Endothelial cell of umbilical vein (primary cell): ENCODE measurements around the gene KRABD2.

Source experiments
- BruUV-seq: library from RNA; stranded (reverse); fragments of 400-500 nt; replicated peaks from 2 replicates; lab custom pipeline; 2021; lab: Mats Ljungman, UMichigan
- CTCF ChIA-PET: fragments of 300-600, 350-600 bp; sonication (Branson Sonifier 250); formaldehyde crosslinking; loops from one replicate; lab custom pipeline; 2021; ENCODE audit warnings: antibody characterized with exemption, inconsistent platforms; lab: Charles Lee
- POLR2A ChIA-PET: fragments of 300-600, 350-600 bp; sonication (Branson Sonifier 250); formaldehyde crosslinking; loops from one replicate; lab custom pipeline; 2021; ENCODE audit warnings: antibody characterized with exemption, inconsistent platforms; lab: Charles Lee
- DNase-seq: peaks from one replicate; pipeline ENCODE4 v3.0.0-alpha.2; 2011; ENCODE audit warnings: low read depth, low spot score
- FAIRE-seq: peaks from 2 replicates; lab custom pipeline; 2011; peaks lifted over from hg19 to GRCh38; lab: Jason Lieb, UNC
- H2AFZ ChIP-seq: 2 replicates; pipeline ENCODE4 v1.6.0; 2012; ENCODE audit warnings: low read depth, low read length, control low read depth, inconsistent platforms
- H3K27ac ChIP-seq: 2 replicates; pipeline ENCODE4 v1.5.1; 2011; ENCODE audit warnings: low read depth, mild to moderate bottlenecking, control low read depth, low read length, moderate library complexity; ENCODE audit not compliant: insufficient read depth
- H3K27me3 ChIP-seq, 2 experiments: 2 replicates each; pipeline versions ENCODE4 v1.6.0 to v1.6.1; 2011; ENCODE audit warnings: low read length in 2 of 2, mixed read lengths in 1 of 2; ENCODE audit not compliant: control insufficient read depth in 2 of 2, insufficient read depth in 2 of 2
- H3K36me3 ChIP-seq, 2 experiments: 2 replicates in 1 of 2; 3 replicates in 1 of 2; pipeline ENCODE4 v1.5.1; 2011; ENCODE audit warnings: low read length in 2 of 2, mild to moderate bottlenecking in 1 of 2, moderate library complexity in 1 of 2; ENCODE audit not compliant: control insufficient read depth in 2 of 2, insufficient read depth in 2 of 2; ENCODE audit errors: extremely low read depth in 1 of 2
- H3K4me1 ChIP-seq: 3 replicates; pipeline ENCODE4 v1.5.1; 2011; ENCODE audit warnings: mild to moderate bottlenecking, low read length; ENCODE audit not compliant: control insufficient read depth, insufficient read depth; ENCODE audit errors: extremely low read depth
- H3K4me2 ChIP-seq: 2 replicates; pipeline ENCODE4 v1.6.1; 2011; ENCODE audit warnings: low read length, control low read depth, mixed read lengths; ENCODE audit not compliant: insufficient read depth
- H3K4me3 ChIP-seq, 3 experiments: fragments of 200-600 bp in 1 of 3; sonication (generic), shearing (Covaris generic) in 1 of 3; replicated peaks in 1 of 3; 2 replicates each; pipeline ENCODE4 v1.5.1; 2011 to 2016; ENCODE audit warnings: control low read depth in 3 of 3, low read length in 3 of 3, mild to moderate bottlenecking in 2 of 3, inconsistent platforms in 1 of 3, low read depth in 1 of 3, moderate library complexity in 1 of 3; ENCODE audit not compliant: insufficient read depth in 1 of 3
- H3K79me2 ChIP-seq: 2 replicates; pipeline ENCODE4 v1.6.0; 2012; ENCODE audit warnings: low read length, inconsistent platforms; ENCODE audit not compliant: control insufficient read depth, insufficient read depth
- H3K9ac ChIP-seq: replicated peaks from 2 replicates; pipeline ENCODE3; 2011; ENCODE audit warnings: low read length, control low read depth; ENCODE audit not compliant: insufficient read depth; ENCODE audit errors: extremely low read depth
- H3K9me1 ChIP-seq: replicated peaks from 3 replicates; pipeline ENCODE4 v1.6.0; 2011; ENCODE audit warnings: mild to moderate bottlenecking, low read length; ENCODE audit not compliant: control insufficient read depth, insufficient read depth; ENCODE audit errors: extremely low read depth
- H3K9me3 ChIP-seq: replicated peaks from 2 replicates; pipeline ENCODE4 v1.5.1; 2012; ENCODE audit warnings: low read length, inconsistent platforms; ENCODE audit not compliant: control insufficient read depth, insufficient read depth
- H4K20me1 ChIP-seq: replicated peaks from 2 replicates; pipeline ENCODE3; 2011; ENCODE audit warnings: mild to moderate bottlenecking, low read length; ENCODE audit not compliant: control insufficient read depth, insufficient read depth; ENCODE audit errors: extremely low read depth
- CTCF ChIP-seq, 2 donors: IDR thresholded peaks; 1 replicate in 1 of 2; 2 replicates in 1 of 2; pipeline ENCODE4 v1.5.1; 2011; ENCODE audit warnings: low read length in 2 of 2, mild to moderate bottlenecking in 2 of 2, moderate library complexity in 2 of 2, control low read depth in 1 of 2, inconsistent platforms in 1 of 2, low read depth in 1 of 2; ENCODE audit not compliant: insufficient read depth in 1 of 2; ENCODE audit errors: extremely low read depth in 1 of 2
- EZH2 ChIP-seq: IDR thresholded peaks from 2 replicates; pipeline ENCODE4 v1.6.1; 2012; ENCODE audit warnings: borderline replicate concordance, low read depth, mild to moderate bottlenecking, moderate library complexity, low read length, inconsistent platforms; ENCODE audit not compliant: severe bottlenecking
- FOS ChIP-seq: IDR thresholded peaks from 2 replicates; pipeline ENCODE4 v1.6.1; 2011; ENCODE audit warnings: mild to moderate bottlenecking, low read length, moderate library complexity, borderline replicate concordance; ENCODE audit not compliant: insufficient read depth
- GATA2 ChIP-seq: IDR thresholded peaks from 2 replicates; pipeline ENCODE4 v1.7.0; 2011; ENCODE audit warnings: low read depth, mild to moderate bottlenecking, moderate library complexity, mixed read lengths, low read length; ENCODE audit not compliant: insufficient read length, insufficient read depth
- JUN ChIP-seq: IDR thresholded peaks from 2 replicates; pipeline ENCODE4 v1.6.1; 2011; ENCODE audit warnings: borderline replicate concordance, low read depth; ENCODE audit not compliant: insufficient read length, insufficient read depth
- MAX ChIP-seq: IDR thresholded peaks from 2 replicates; pipeline ENCODE4 v1.6.1; 2011; ENCODE audit not compliant: insufficient read depth, insufficient read length
- MYC ChIP-seq: IDR thresholded peaks from one replicate; pipeline ENCODE4 v1.6.1; 2011; ENCODE audit warnings: mild to moderate bottlenecking, low read depth, low read length
- POLR2A ChIP-seq: IDR thresholded peaks from 2 replicates; pipeline ENCODE4 v1.6.1; 2012; ENCODE audit warnings: low read depth, mild to moderate bottlenecking, control low read depth, low read length
- POLR2AphosphoS5 ChIP-seq: IDR thresholded peaks from 2 replicates; pipeline ENCODE4 v1.6.1; 2012; ENCODE audit warnings: low read depth, mild to moderate bottlenecking, control low read depth, low read length, moderate library complexity; ENCODE audit not compliant: insufficient read depth
- dilution Hi-C: fragments of 300-500 bp; cut with MboI; formaldehyde crosslinking; loops from one replicate; pipeline ENCODE4 v1.15.0; 2019; ENCODE audit warnings: low sequenced_read_pairs; ENCODE audit not compliant: extremely low pct_ligation_motif_present
- intact Hi-C: fragments of 100-400 bp; cut with micrococcal nuclease; formaldehyde crosslinking; loops from one replicate; pipeline ENCODE4 v1.10.0; 2022

Gene KRABD2

GRCh38 chr17:8332688-8333087 is 43.8 kb downstream of the KRABD2 start:
- H4K20me1 ChIP-seq = no peaks in the 10 kb centered on the region
- no peaks in the 10 kb centered on the region for H3K9me1 ChIP-seq
- no peak for FAIRE-seq

More at GRCh38 chr17:8332688-8333087, 43.8 kb downstream of the KRABD2 start:
- Histone ChIP-seq H3K36me3 (no peaks in the 10 kb centered on the region), H3K79me2 (no peaks in the 10 kb centered on the region), H3K27ac (no peak overlapping the region), H2AFZ (no peak overlapping the region), H3K27me3 (peaks cover 0 to 1% of the 10 kb centered on the region in 2 experiments), H3K4me3 (no peak overlapping the region), H3K4me2 (no peak overlapping the region), H3K9ac (no peak overlapping the region), H3K9me3 (no peaks in the 10 kb centered on the region), H3K4me1 (no peaks in the 10 kb centered on the region)
- intact Hi-C loops (loop anchor here (10.0 kb wide), 1 partner anchor 1208 kb away; no protein-coding TSS in a partner anchor), dilution Hi-C loops (no loop called here)
- no peak for TF ChIP-seq FOS
- TF ChIP-seq POLR2AphosphoS5 = no peak
- no peak for TF ChIP-seq GATA2
- TF ChIP-seq EZH2 = no peak
- no peak for TF ChIP-seq CTCF (IDR thresholded peaks at IDR 0.05; ENCODE audit: extremely low read depth in 1 of 2, insufficient read depth in 1 of 2, low read depth in 1 of 2, low read length in 2 of 2)
- no peak for TF ChIP-seq JUN
- no peak for TF ChIP-seq POLR2A
- no peak for TF ChIP-seq MYC
- no peak for TF ChIP-seq MAX
- no TSS peak for BruUV-seq
- POLR2A ChIA-PET = no interaction called here
- DNase-seq = no peak
- CTCF ChIA-PET = interaction anchor here (1.0 kb wide), 1 partner anchor 14 kb away, joined by 3 read pairs; no protein-coding TSS in a partner anchor
